Liver (tissue), 9 donors: ENCODE results near the gene COL10A1. TPM values are rescaled to one million over a fixed set of nuclear protein-coding genes. Genes with fewer than 3 reads are reported as not detected.

Source experiments
- DNase-seq: peaks from one replicate; pipeline ENCODE4 v3.0.0-alpha.2; 2017; ENCODE audit warnings: low spot score
- H3K27ac ChIP-seq, 2 donors: one replicate each; pipeline ENCODE4 v1.7.0; 2013; ENCODE audit warnings: inconsistent platforms in 2 of 2, low read length in 2 of 2, control low read depth in 1 of 2, low read depth in 1 of 2, mild to moderate bottlenecking in 1 of 2
- H3K27me3 ChIP-seq, 4 donors: one replicate each; pipeline versions ENCODE4 v1.6.1 to v1.7.0; 2013; ENCODE audit warnings: low read length in 3 of 4, inconsistent platforms in 1 of 4, mild to moderate bottlenecking in 1 of 4, moderate library complexity in 1 of 4; ENCODE audit not compliant: control insufficient read depth in 4 of 4, insufficient read depth in 4 of 4
- H3K36me3 ChIP-seq, 4 donors: one replicate each; pipeline versions ENCODE4 v1.6.1 to v1.7.0; 2013; ENCODE audit warnings: low read length in 3 of 4, mild to moderate bottlenecking in 3 of 4, low read depth in 1 of 4, moderate library complexity in 1 of 4; ENCODE audit not compliant: control insufficient read depth in 4 of 4, insufficient read depth in 3 of 4
- H3K4me1 ChIP-seq, 4 donors: one replicate each; pipeline versions ENCODE4 v1.6.1 to v1.7.0; 2013; ENCODE audit warnings: low read length in 3 of 4, mild to moderate bottlenecking in 3 of 4, moderate library complexity in 1 of 4; ENCODE audit not compliant: control insufficient read depth in 4 of 4, insufficient read depth in 4 of 4
- H3K4me3 ChIP-seq, 3 donors: one replicate each; pipeline versions ENCODE4 v1.6.1 to v1.7.0; 2013; ENCODE audit warnings: low read length in 3 of 3, control low read depth in 1 of 3, low read depth in 1 of 3, mild to moderate bottlenecking in 1 of 3
- H3K9ac ChIP-seq, 2 donors: one replicate each; pipeline ENCODE4 v1.7.0; 2013; ENCODE audit warnings: low read length in 2 of 2, mild to moderate bottlenecking in 2 of 2, moderate library complexity in 2 of 2, control low read depth in 1 of 2, low read depth in 1 of 2
- H3K9me3 ChIP-seq, 4 donors: one replicate each; pipeline versions ENCODE4 v1.6.1 to v1.7.0; 2013; ENCODE audit warnings: low read length in 3 of 4; ENCODE audit not compliant: control insufficient read depth in 4 of 4
- ATF3 ChIP-seq: IDR thresholded peaks from 2 replicates; pipeline ENCODE4 v1.6.1; 2016; ENCODE audit warnings: antibody characterized with exemption
- CTCF ChIP-seq: fragments of 150-350 bp; IDR thresholded peaks from 2 replicates; pipeline ENCODE4 v1.5.1; 2017; ENCODE audit warnings: improper control_type of control experiment, low read depth, low read length; ENCODE audit not compliant: missing input control
- EGR1 ChIP-seq, 2 donors: IDR thresholded peaks; 2 replicates each; pipeline ENCODE4 v1.6.1; 2016 to 2018; ENCODE audit warnings: antibody characterized with exemption in 2 of 2, low read depth in 2 of 2
- FOXA1 ChIP-seq: IDR thresholded peaks from 2 replicates; pipeline ENCODE4 v1.6.1; 2016; ENCODE audit warnings: antibody characterized with exemption
- FOXA2 ChIP-seq: IDR thresholded peaks from 2 replicates; pipeline ENCODE4 v1.6.1; 2016; ENCODE audit warnings: antibody characterized with exemption
- GABPA ChIP-seq, 2 donors: IDR thresholded peaks in 1 of 2; conservative IDR thresholded peaks in 1 of 2; 2 replicates each; pipeline ENCODE4 v1.6.1; 2016; ENCODE audit warnings: antibody characterized with exemption in 2 of 2, mild to moderate bottlenecking in 1 of 2, moderate library complexity in 1 of 2
- HNF4A ChIP-seq, 2 donors: conservative IDR thresholded peaks; 2 replicates each; pipeline ENCODE4 v1.6.1; 2016; ENCODE audit warnings: antibody characterized with exemption in 2 of 2, mild to moderate bottlenecking in 2 of 2
- HNF4G ChIP-seq: IDR thresholded peaks from 2 replicates; pipeline ENCODE4 v1.6.1; 2016; ENCODE audit warnings: antibody characterized with exemption
- MAX ChIP-seq: IDR thresholded peaks from 2 replicates; pipeline ENCODE4 v1.6.1; 2016; ENCODE audit warnings: antibody characterized with exemption
- NR2F2 ChIP-seq: IDR thresholded peaks from 2 replicates; pipeline ENCODE4 v1.6.1; 2016; ENCODE audit warnings: antibody characterized with exemption
- RAD21 ChIP-seq, 2 donors: IDR thresholded peaks; 2 replicates each; pipeline ENCODE4 v1.6.1; 2016; ENCODE audit warnings: antibody characterized with exemption in 2 of 2, mild to moderate bottlenecking in 2 of 2
- REST ChIP-seq: IDR thresholded peaks from 2 replicates; pipeline ENCODE4 v1.6.1; 2016; ENCODE audit warnings: antibody characterized with exemption, mild to moderate bottlenecking
- RXRA ChIP-seq, 2 donors: IDR thresholded peaks; 2 replicates each; pipeline ENCODE4 v1.6.1; 2017 to 2018; ENCODE audit warnings: antibody characterized with exemption in 2 of 2, mild to moderate bottlenecking in 1 of 2
- SP1 ChIP-seq: IDR thresholded peaks from 2 replicates; pipeline ENCODE4 v1.6.1; 2018; ENCODE audit warnings: antibody characterized with exemption, mild to moderate bottlenecking
- TAF1 ChIP-seq: conservative IDR thresholded peaks from 2 replicates; pipeline ENCODE4 v1.6.1; 2016; ENCODE audit warnings: antibody characterized with exemption, mild to moderate bottlenecking
- YY1 ChIP-seq: IDR thresholded peaks from 2 replicates; pipeline ENCODE4 v1.6.1; 2016; ENCODE audit warnings: antibody characterized with exemption, mild to moderate bottlenecking
- ZBTB33 ChIP-seq: IDR thresholded peaks from 2 replicates; pipeline ENCODE4 v1.6.1; 2016; ENCODE audit warnings: antibody characterized with exemption
- WGBS: extraction: QIAGEN DNeasy Blood & Tissue Kit; methylation state at CpG from one replicate; pipeline ENCODE4 v1.1.7; 2013; 5-methylcytosine and 5-hydroxymethylcytosine counted together
- polyA plus RNA-seq, 2 donors: library from polyadenylated mRNA; stranded (reverse) in 1 of 2; unstranded in 1 of 2; fragments of 200-250 nt in 1 of 2; fragments of >200 nt in 1 of 2; fragmentation: Nextera tagmentation in 1 of 2; extraction: Ambion mirVana in 1 of 2; gene quantifications; one replicate each; pipeline versions ENCODE4 v1.2.1 to v1.2.3, GENCODE V29; 2013 to 2015
- total RNA-seq, 2 donors: library from RNA; depleted of rRNA; stranded (reverse); fragments of >200 nt; gene quantifications; one replicate each; pipeline ENCODE4 v1.2.3, GENCODE V29; 2014
- donor health status: healthy.
- donor health status: healthy.
- donor health status: healthy.
- donor health status: healthy.
- donor health status: healthy.

Gene COL10A1
- total and polyA plus RNA-seq, 4 donors = 0.01 to 0.15 TPM; not detected in 2

GRCh38 chr6:116070616-116071389 is 55.1 kb downstream of the COL10A1 start:
- 93% methylated on average over 2 of the region's 2 CpGs for WGBS
- no peaks in the 10 kb centered on the region for H3K4me1 ChIP-seq
- DNase-seq = no peak
- no peak overlapping the region for H3K27ac ChIP-seq
- H3K9me3 ChIP-seq = no peaks in the 10 kb centered on the region
- no peak overlapping the region for H3K4me3 ChIP-seq
- H3K9ac ChIP-seq = no peak overlapping the region
- no peaks in the 10 kb centered on the region for H3K27me3 ChIP-seq
- no peaks in the 10 kb centered on the region for H3K36me3 ChIP-seq
- no peak for TF ChIP-seq GABPA (IDR thresholded peaks at IDR 0.05 in 1 of 2, conservative IDR thresholded peaks at IDR 0.05 in 1 of 2)
- TF ChIP-seq FOXA2 = no peak
- TF ChIP-seq SP1 = no peak
- TF ChIP-seq HNF4A (conservative IDR thresholded peaks at IDR 0.05) = no peak
- no peak for TF ChIP-seq ZBTB33
- no peak for TF ChIP-seq REST
- no peak for TF ChIP-seq TAF1
- TF ChIP-seq FOXA1 = no peak
- no peak for TF ChIP-seq MAX
- no peak for TF ChIP-seq HNF4G

- no peaks in the 10 kb centered on the region for H3K36me3 ChIP-seq
- H3K9ac ChIP-seq = no peak overlapping the region
- WGBS = 92% methylated on average over 1 of the region's 1 CpG
- H3K27me3 ChIP-seq = no peaks in the 10 kb centered on the region
- no peak for DNase-seq
- H3K9me3 ChIP-seq = no peaks in the 10 kb centered on the region
- H3K27ac ChIP-seq = no peak overlapping the region
- no peaks in the 10 kb centered on the region for H3K4me1 ChIP-seq
- no peak overlapping the region for H3K4me3 ChIP-seq
- TF ChIP-seq FOXA1 = no peak
- TF ChIP-seq CTCF = no peak
- no peak for TF ChIP-seq NR2F2
- TF ChIP-seq ATF3 = no peak
- no peak for TF ChIP-seq FOXA2
- TF ChIP-seq RXRA (IDR thresholded peaks at IDR 0.05) = no peak
- TF ChIP-seq EGR1 (IDR thresholded peaks at IDR 0.05; ENCODE audit: low read depth in 2 of 2) = no peak
- no peak for TF ChIP-seq REST
- no peak for TF ChIP-seq RAD21 (IDR thresholded peaks at IDR 0.05)
- no peak for TF ChIP-seq GABPA (IDR thresholded peaks at IDR 0.05 in 1 of 2, conservative IDR thresholded peaks at IDR 0.05 in 1 of 2)
- TF ChIP-seq MAX = no peak
- TF ChIP-seq ZBTB33 = no peak
- no peak for TF ChIP-seq YY1
- no peak for TF ChIP-seq HNF4G
Observed at GRCh38 chr6:116070101-116070500, 55.8 kb downstream of the COL10A1 start.
